WTC11 (cell line): Measurements from ENCODE around the gene FLT1. TPM values are rescaled to one million over a fixed set of nuclear protein-coding genes. Genes with fewer than 3 reads are reported as not detected.

Experiments
- ARID4B ChIP-seq: sonication (generic); formaldehyde crosslinking; IDR thresholded peaks from 2 replicates; pipeline ENCODE4 v1.8.0; 2023; ENCODE audit warnings: missing genetic modification reagents, mild to moderate bottlenecking, borderline replicate concordance
- ATF1 ChIP-seq: sonication (generic); formaldehyde crosslinking; IDR thresholded peaks from 2 replicates; pipeline ENCODE4 v1.8.1; 2023; ENCODE audit warnings: mild to moderate bottlenecking, moderate library complexity, missing genetic modification reagents
- CREM ChIP-seq: sonication (generic); formaldehyde crosslinking; IDR thresholded peaks from 2 replicates; pipeline ENCODE4 v1.8.1; 2022; ENCODE audit warnings: mild to moderate bottlenecking, missing genetic modification reagents, moderate library complexity
- CTCF ChIP-seq: fragments of 200-600 bp; IDR thresholded peaks from 2 replicates; pipeline ENCODE4 v1.8.0; 2022; ENCODE audit warnings: antibody characterized with exemption
- FOXP4 ChIP-seq: sonication (generic); formaldehyde crosslinking; IDR thresholded peaks from 2 replicates; pipeline ENCODE4 v1.8.0; 2022; ENCODE audit warnings: mild to moderate bottlenecking, missing genetic modification reagents
- IRF2 ChIP-seq: sonication (generic); formaldehyde crosslinking; IDR thresholded peaks from 2 replicates; pipeline ENCODE4 v1.8.0; 2022; ENCODE audit warnings: low read depth, missing genetic modification reagents, borderline replicate concordance
- JUN ChIP-seq: sonication (generic); formaldehyde crosslinking; IDR thresholded peaks from 2 replicates; pipeline ENCODE4 v1.8.0; 2023; ENCODE audit warnings: mild to moderate bottlenecking, missing genetic modification reagents
- KAT7 ChIP-seq: sonication (generic); formaldehyde crosslinking; IDR thresholded peaks from 2 replicates; pipeline ENCODE4 v1.8.1; 2023; ENCODE audit warnings: missing genetic modification reagents, mild to moderate bottlenecking, borderline replicate concordance
- MLX ChIP-seq: sonication (generic); formaldehyde crosslinking; IDR thresholded peaks from 2 replicates; pipeline ENCODE4 v1.8.1; 2023; ENCODE audit warnings: mild to moderate bottlenecking, missing genetic modification reagents, moderate library complexity
- MYBL2 ChIP-seq: sonication (generic); formaldehyde crosslinking; IDR thresholded peaks from 2 replicates; pipeline ENCODE4 v1.8.1; 2023; ENCODE audit warnings: mild to moderate bottlenecking, moderate library complexity, missing genetic modification reagents
- NFATC4 ChIP-seq: fragments of 250-450 bp; sonication (Bioruptor Pico); IDR thresholded peaks from 2 replicates; pipeline ENCODE4 v1.9.0; 2021; ENCODE audit warnings: mild to moderate bottlenecking
- NFE2L1 ChIP-seq: sonication (generic); formaldehyde crosslinking; IDR thresholded peaks from 2 replicates; pipeline ENCODE4 v1.8.1; 2023; ENCODE audit warnings: missing genetic modification reagents
- NR3C1 ChIP-seq: sonication (generic); formaldehyde crosslinking; conservative IDR thresholded peaks from 2 replicates; pipeline ENCODE4 v1.8.1; 2023; ENCODE audit warnings: low read depth, mild to moderate bottlenecking, missing genetic modification reagents
- PRDM15 ChIP-seq: sonication (generic); formaldehyde crosslinking; IDR thresholded peaks from 2 replicates; pipeline ENCODE4 v1.8.0; 2022; ENCODE audit warnings: missing genetic modification reagents
- SMAD3 ChIP-seq: sonication (generic); formaldehyde crosslinking; IDR thresholded peaks from 2 replicates; pipeline ENCODE4 v1.8.0; 2022; ENCODE audit warnings: missing genetic modification reagents, mild to moderate bottlenecking, borderline replicate concordance
- ZNF281 ChIP-seq: sonication (generic); formaldehyde crosslinking; IDR thresholded peaks from 2 replicates; pipeline ENCODE4 v1.8.0; 2023; ENCODE audit warnings: mild to moderate bottlenecking, missing genetic modification reagents
- total RNA-seq: library from RNA; stranded (reverse); gene quantifications from 3 replicates; pipeline ENCODE4 v1.2.3, GENCODE V29; 2021
- TF ChIP-seq, protein P1 (sequence below): sonication (generic); formaldehyde crosslinking; IDR thresholded peaks from 2 replicates; pipeline ENCODE4 v1.8.1; 2022; ENCODE audit warnings: mild to moderate bottlenecking, moderate library complexity, missing genetic modification reagents

Gene FLT1
- total RNA-seq, 1 experiment from 2014 or later: 66.3 TPM

DNA sequence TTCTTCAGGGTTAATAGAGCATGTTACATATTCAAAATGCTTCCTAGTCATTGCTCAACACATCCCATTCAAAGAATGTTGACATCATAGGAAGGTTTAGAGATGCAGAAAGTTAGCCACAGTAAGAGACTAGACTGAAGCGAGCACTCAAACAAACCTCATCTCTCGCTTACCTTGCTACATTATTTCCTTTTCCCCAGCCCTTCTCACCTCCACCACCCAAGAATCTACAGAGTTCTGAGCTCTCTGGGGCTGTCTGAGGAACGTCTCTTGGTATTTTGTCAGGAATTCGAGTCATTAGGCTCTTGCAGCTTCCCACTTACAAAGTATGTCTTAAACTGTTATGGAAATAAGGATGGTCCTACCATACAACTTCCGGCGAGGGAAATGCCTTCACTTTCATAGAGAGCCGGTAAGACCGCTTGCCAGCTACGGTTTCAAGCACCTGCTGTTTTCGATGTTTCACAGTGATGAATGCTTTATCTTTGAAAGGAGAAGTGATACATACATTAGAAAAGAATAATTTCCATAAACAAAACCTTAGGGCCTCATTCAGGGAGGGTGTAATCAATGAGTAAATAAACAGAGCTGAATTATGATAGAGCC, 65.1 kb downstream of the FLT1 start (continued):
- TF ChIP-seq PRDM15 (CRISPR knock-in tag) (no peak), ATF1 (CRISPR knock-in tag) (no peak), MYBL2 (CRISPR knock-in tag) (0 out of 2 replicates have a peak, but pooled peaks have one; percentile 25), CREM (CRISPR knock-in tag) (0 out of 2 replicates have a peak, but pooled peaks have one; percentile 27), FOXP4 (CRISPR knock-in tag) (peak; percentile 21; the same call in 1 of the 2 replicates), NFATC4 (CRISPR knock-in tag) (no peak), IRF2 (CRISPR knock-in tag) (no peak), MLX (CRISPR knock-in tag) (no peak), NFE2L1 (CRISPR knock-in tag) (no peak), CTCF (no peak), SMAD3 (no peak), KAT7 (no peak), NR3C1 (CRISPR knock-in tag) (no peak), ZNF281 (CRISPR knock-in tag) (no peak), ARID4B (CRISPR knock-in tag) (no peak), JUN (no peak)
- TF ChIP-seq, protein P1, sequence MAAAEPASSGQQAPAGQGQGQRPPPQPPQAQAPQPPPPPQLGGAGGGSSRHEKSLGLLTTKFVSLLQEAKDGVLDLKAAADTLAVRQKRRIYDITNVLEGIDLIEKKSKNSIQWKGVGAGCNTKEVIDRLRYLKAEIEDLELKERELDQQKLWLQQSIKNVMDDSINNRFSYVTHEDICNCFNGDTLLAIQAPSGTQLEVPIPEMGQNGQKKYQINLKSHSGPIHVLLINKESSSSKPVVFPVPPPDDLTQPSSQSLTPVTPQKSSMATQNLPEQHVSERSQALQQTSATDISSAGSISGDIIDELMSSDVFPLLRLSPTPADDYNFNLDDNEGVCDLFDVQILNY (CRISPR knock-in tag): no peak
